ENCODE data around the gene ZNF93. TPM values are rescaled to one million over a fixed set of nuclear protein-coding genes. Genes with fewer than 3 reads are reported as not detected.

Gene ZNF93
- total and polyA plus RNA-seq, 2 experiments from 2014 or later, result 14.9 to 20.8 TPM

- DNase-seq (ENCODE audit: low read depth in 1 of 2, low spot score in 1 of 2), result no peak
- H3K4me1 ChIP-seq (ENCODE audit: low read depth), result no peaks in the 10 kb centered on the region
- no peak for TF ChIP-seq CTCF (IDR thresholded peaks at IDR 0.05; ENCODE audit: low read depth, low read length)
- H3K36me3 ChIP-seq, result peaks cover 17% of the 10 kb centered on the region
- no peaks in the 10 kb centered on the region for H3K27me3 ChIP-seq
- no peak overlapping the region for H3K4me3 ChIP-seq
- no peak overlapping the region for H3K27ac ChIP-seq
- peaks cover 14% of the 10 kb centered on the region for H3K9me3 ChIP-seq (ENCODE audit: low read depth)
These were observed 36.7 kb downstream of the ZNF93 start for GRCh38 chr19:19937403-19937802.

DNA sequence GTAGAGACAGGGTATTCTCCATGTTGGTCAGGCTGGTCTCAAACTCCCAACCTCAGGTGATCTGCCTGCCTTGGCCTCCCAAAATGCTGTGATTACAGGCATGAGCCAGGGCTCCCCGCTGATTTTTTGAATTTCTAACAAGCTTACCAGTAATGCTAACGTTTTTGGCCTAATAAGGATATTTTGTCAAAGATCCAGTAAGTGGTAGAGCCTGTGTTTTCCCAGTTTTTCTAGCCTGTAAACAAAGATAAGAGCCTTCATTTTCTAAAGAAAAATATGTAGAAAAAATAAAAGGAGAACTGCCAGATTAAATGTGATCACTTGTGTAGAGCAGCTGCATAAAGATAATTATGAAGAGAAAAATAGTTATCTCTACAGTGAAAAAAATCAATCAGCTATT is 37.7 kb downstream of the ZNF93 start:
- Histone ChIP-seq H3K9me3 (ENCODE audit: low read depth) (peaks cover 7% of the 10 kb centered on the region), H3K27ac (no peak overlapping the region), H3K4me3 (no peak overlapping the region), H3K27me3 (no peaks in the 10 kb centered on the region), H3K4me1 (ENCODE audit: low read depth) (no peaks in the 10 kb centered on the region), H3K36me3 (peaks cover 7% of the 10 kb centered on the region)
- no peak for TF ChIP-seq CTCF (IDR thresholded peaks at IDR 0.05; ENCODE audit: low read depth, low read length)
- DNase-seq (ENCODE audit: low read depth in 1 of 2, low spot score in 1 of 2), result no peak

DNA sequence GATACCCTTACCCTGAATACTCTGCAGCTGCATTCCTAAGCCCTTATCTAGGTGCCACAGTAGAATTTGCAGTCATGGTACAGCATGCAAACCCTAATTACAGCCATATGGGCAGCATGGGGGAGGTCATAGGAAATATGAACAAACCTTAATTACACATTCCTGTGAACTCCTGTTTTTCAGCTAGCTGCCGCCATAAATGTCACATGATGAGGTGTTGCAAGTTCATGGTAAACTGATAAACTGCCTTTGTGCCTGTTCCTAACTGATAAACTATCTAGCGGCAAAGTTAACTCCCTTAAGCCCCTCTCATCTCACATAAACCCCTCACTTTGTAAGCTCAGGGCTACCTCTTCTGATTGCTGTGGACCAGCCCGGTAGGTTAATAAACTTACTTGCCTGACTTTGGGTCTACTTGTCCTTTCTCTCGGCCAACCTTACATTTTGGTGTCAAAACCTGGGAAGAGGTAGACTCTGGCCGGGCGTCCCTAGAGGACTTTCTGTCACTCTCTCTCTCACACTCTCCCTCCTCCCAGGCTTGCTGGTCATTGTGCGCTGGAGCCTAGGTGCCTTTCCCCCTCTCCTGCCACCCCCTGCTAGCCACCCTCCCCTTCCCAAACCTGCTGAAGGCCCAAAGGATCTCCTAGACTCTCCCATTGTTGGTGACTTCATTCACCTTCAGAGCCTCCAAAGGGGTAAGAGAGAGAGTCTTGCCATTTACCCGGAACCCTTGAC is 43.3 kb downstream of the ZNF93 start:
- no peaks in the 10 kb centered on the region for H3K9me3 ChIP-seq (ENCODE audit: low read depth)
- no peaks in the 10 kb centered on the region for H3K4me1 ChIP-seq (ENCODE audit: low read depth)
- no peaks in the 10 kb centered on the region for H3K27me3 ChIP-seq
- no peak for TF ChIP-seq CTCF (IDR thresholded peaks at IDR 0.05; ENCODE audit: low read depth, low read length)
- no peak overlapping the region for H3K4me3 ChIP-seq
- H3K27ac ChIP-seq, result no peak overlapping the region
- H3K36me3 ChIP-seq, result no peaks in the 10 kb centered on the region
- no peak for DNase-seq (ENCODE audit: low read depth in 1 of 2, low spot score in 1 of 2)

DNA sequence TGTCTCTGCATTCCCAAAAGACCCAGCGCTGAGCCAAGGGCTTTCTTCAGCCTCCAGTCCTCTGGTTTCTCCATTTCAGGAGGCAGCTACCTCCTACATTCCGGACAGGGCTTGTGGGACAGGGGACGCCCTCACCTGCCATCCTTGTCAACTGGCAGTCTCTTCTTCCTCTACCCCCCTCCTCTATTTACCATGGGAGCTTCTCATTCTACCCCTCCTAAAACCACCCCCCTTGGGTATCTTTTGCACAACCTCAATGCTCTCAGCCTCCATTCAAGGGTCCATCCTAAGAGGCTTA is 43.8 kb downstream of the ZNF93 start:
- no peaks in the 10 kb centered on the region for H3K36me3 ChIP-seq
- no peak overlapping the region for H3K4me3 ChIP-seq
- H3K27me3 ChIP-seq, result no peaks in the 10 kb centered on the region
- DNase-seq (ENCODE audit: low read depth in 1 of 2, low spot score in 1 of 2), result no peak
- no peak for TF ChIP-seq CTCF (IDR thresholded peaks at IDR 0.05; ENCODE audit: low read depth, low read length)
- no peaks in the 10 kb centered on the region for H3K9me3 ChIP-seq (ENCODE audit: low read depth)
- H3K27ac ChIP-seq, result no peak overlapping the region
- H3K4me1 ChIP-seq (ENCODE audit: low read depth), result no peaks in the 10 kb centered on the region

GRCh38 chr19:19946226-19946625 is 45.5 kb downstream of the ZNF93 start:
- TF ChIP-seq CTCF (IDR thresholded peaks at IDR 0.05; ENCODE audit: low read depth, low read length), result no peak
- H3K4me3 ChIP-seq, result no peak overlapping the region
- H3K27me3 ChIP-seq, result no peaks in the 10 kb centered on the region
- H3K4me1 ChIP-seq (ENCODE audit: low read depth), result no peaks in the 10 kb centered on the region
- H3K9me3 ChIP-seq (ENCODE audit: low read depth), result no peaks in the 10 kb centered on the region
- H3K36me3 ChIP-seq, result no peaks in the 10 kb centered on the region
- H3K27ac ChIP-seq, result no peak overlapping the region
- no peak for DNase-seq (ENCODE audit: low read depth in 1 of 2, low spot score in 1 of 2)

All from cardiac muscle cell (in vitro differentiated cells and primary cell).